Measurements from ENCODE around the gene FOXC2. TPM values are rescaled to one million over a fixed set of nuclear protein-coding genes. Genes with fewer than 3 reads are reported as not detected.

FOXC2 gene
- total and polyA plus RNA-seq, 2 donors (not counting 1 experiment from before 2014, with no cell fraction given), result not detected

GRCh38 chr16:86567701-86568581 lies 1.3 kb downstream of the FOXC2 start:
- Histone ChIP-seq H3K79me2 (ENCODE audit: control insufficient read depth, insufficient read depth, low read length) (no peaks in the 10 kb centered on the region), H3K9me3 (ENCODE audit: control extremely low read depth in 1 of 3, control insufficient read depth in 2 of 3, insufficient read depth in 1 of 3, low read length in 2 of 3) (peaks cover 0 to 16% (median 0%) of the 10 kb centered on the region in 3 donors), H4K20me1 (ENCODE audit: control insufficient read depth, insufficient read depth, low read length, poor library complexity, severe bottlenecking) (no peaks in the 10 kb centered on the region), H3K36me3 (replicated peaks in 1 of 2; ENCODE audit: control extremely low read depth in 1 of 2, control insufficient read depth in 1 of 2, extremely low read depth in 1 of 2, insufficient read depth in 2 of 2, low read length in 1 of 2) (no peaks in the 10 kb centered on the region), H3K27me3 (replicated peaks in 1 of 4; ENCODE audit: control extremely low read depth in 1 of 4, control insufficient read depth in 3 of 4, insufficient read depth in 4 of 4, low read length in 3 of 4) (peaks cover 0 to 78% (median 41%) of the 10 kb centered on the region in 4 experiments), H3K4me3 (ENCODE audit: control extremely low read depth in 1 of 5, extremely low read depth in 1 of 5, insufficient read depth in 1 of 5, low read depth in 2 of 5, low read length in 4 of 5) (no peak overlapping the region), H3K27ac (ENCODE audit: low read length in 2 of 2) (no peak overlapping the region), H3K4me1 (ENCODE audit: control insufficient read depth in 2 of 2, insufficient read depth in 2 of 2, low read length in 2 of 2) (peaks cover 29 to 37% of the 10 kb centered on the region in 2 donors), H2AFZ (ENCODE audit: insufficient read depth, low read depth, low read length, poor library complexity, severe bottlenecking) (no peak overlapping the region), H3K4me2 (replicated peaks; ENCODE audit: low read depth, low read length, poor library complexity, severe bottlenecking) (peak overlapping the region; percentile 62), H3K9ac (ENCODE audit: low read length) (no peak overlapping the region)
- 8% methylated on average over 112 of the region's 116 CpGs for WGBS (ENCODE audit: insufficient coverage)
- H3K27me3 Mint-ChIP-seq, result peaks cover 57% of the 10 kb centered on the region
- DNase-seq (no peak), ATAC-seq (ENCODE audit: low read depth) (no peak)
- CTCF ChIA-PET, result interaction anchor here (1.0 to 1.3 kb wide), 2 partner anchors 494 to 849 kb away, joined by 3 read pairs; no protein-coding TSS in a partner anchor
- POLR2A ChIA-PET, result no interaction called here
- peak overlapping the region; percentile 37 for H3K27ac Mint-ChIP-seq
- TF ChIP-seq EZH2 (IDR thresholded peaks at IDR 0.05; ENCODE audit: borderline replicate concordance, insufficient read depth, low read depth, low read length, poor library complexity, severe bottlenecking) (peak; percentile 65), CTCF (IDR thresholded peaks at IDR 0.05) (no peak)
- intact Hi-C loops (cut with micrococcal nuclease), result loop anchor here (5.0 kb wide), 1 partner anchor 56 kb away; the partner anchor contains the start of gene FOXF1
- H3K9me3 Mint-ChIP-seq (ENCODE audit: insufficient read depth), result no peaks in the 10 kb centered on the region
- peaks cover 23% of the 10 kb centered on the region for H3K4me1 Mint-ChIP-seq
- peak overlapping the region; percentile 63 for H3K4me3 Mint-ChIP-seq
